GM18502 (cell line): ENCODE results near the gene PEAR1.

ENCODE experiments used
- ATAC-seq: cut with Tn5 transposase; IDR thresholded peaks from one replicate; pipeline ENCODE4 v1.9.1; 2021; ENCODE audit warnings: mild to moderate bottlenecking; ENCODE audit not compliant: unreplicated experiment, poor library complexity

PEAR1 gene

GRCh38 chr1:156957634-156958033 lies 64.1 kb downstream of the PEAR1 start:
- ATAC-seq, result no peak

DNA sequence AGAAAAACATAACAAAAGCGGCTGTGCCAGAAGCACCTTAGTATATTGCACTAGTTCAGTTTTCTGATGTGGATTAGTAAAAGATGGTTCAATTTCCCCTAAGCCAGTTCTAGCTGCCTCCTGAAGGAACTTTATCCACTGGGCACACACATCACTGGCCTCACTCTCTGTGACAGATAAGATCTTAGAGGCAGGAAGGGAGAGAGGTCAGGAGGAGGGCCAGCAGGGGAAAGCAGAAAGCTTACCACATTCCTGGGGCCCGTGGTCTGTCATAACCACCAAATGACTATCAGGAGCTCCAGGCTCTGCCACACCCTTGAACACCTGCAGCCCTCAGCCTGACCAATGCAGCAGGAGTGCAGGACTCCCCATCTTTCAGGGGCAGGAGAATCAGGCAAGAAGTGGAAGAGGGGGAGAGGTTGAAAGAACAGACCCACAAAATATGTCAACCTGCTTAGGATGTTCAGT lies 64.8 kb downstream of the PEAR1 start:
- ATAC-seq, result no peak

DNA sequence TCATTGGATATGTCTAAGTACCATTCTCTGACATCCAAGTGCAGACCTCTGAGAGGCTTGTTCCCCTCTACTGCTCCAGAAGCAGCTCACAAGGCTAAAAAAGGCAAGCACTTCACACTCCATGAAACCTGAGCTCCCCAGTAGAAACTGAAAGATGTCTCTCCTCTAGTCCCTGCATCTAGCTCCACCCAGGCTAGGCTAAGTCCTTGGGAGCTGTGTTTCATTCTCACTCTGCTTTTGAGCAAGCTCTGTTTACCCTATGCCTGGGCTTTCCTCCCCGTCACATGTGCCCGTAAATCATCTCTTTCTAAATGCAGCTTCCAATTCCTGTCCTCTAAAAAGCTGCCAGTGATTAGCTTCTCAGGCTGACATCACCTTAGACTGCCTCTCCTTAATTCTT lies 65.9 kb downstream of the PEAR1 start:
- ATAC-seq, result no peak

- no peak for ATAC-seq
Observed at GRCh38 chr1:156959925-156960324, 66.4 kb downstream of the PEAR1 start.

- ATAC-seq, result no peak
Observed at GRCh38 chr1:156961709-156962108, 68.2 kb downstream of the PEAR1 start.

DNA sequence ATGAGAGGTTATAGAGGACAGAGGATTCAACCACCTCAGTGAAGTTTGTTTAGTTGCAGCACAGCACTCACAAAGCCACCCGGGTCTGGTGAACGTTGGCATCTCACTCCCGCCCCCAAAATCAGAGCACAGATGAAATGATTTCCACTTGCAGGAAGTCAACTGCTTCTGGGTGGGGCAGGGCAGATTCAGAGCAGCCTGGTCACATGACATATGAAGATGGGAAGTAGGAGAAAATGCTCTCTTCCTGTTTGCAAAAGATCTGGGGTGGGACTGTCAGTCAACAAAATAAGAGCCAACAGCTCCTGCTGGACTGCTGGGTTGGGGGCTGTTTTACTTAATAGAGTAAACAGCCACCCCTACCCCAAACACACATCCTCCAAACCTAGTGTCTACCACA lies 70.1 kb downstream of the PEAR1 start:
- no peak for ATAC-seq

DNA sequence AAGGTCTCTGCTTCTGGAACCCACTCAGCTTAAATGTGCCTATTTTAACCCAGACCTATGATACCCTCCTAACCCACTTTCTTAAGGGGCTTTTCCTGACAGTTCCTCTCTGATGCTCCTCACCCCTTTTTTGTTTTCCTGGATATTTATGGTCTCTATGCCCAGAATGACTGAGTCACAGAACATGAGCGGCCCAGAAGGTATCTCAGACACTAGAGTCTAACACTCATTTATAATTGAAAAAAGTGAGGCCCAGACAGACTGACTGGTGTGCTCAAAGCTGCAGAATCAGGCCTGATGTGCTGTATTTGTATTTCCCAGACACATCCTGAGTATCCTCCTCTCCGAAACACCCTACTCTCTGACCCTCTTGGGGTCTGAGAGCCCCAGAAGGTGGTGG lies 70.9 kb downstream of the PEAR1 start:
- no peak for ATAC-seq
